ENCODE data around the gene CD40.
A peak's percentile ranks its signal among the peaks of the same experiment; 100 is the strongest.

Gene CD40

GRCh38 chr20:46129955-46130481, 11.9 kb downstream of the CD40 start:
- H3K4me2 ChIP-seq, result no peak overlapping the region
- peaks cover 71% of the 10 kb centered on the region for H3K27me3 ChIP-seq (ENCODE audit: insufficient read depth, low read depth)
- TF ChIP-seq CTCF (conservative IDR thresholded peaks at IDR 0.05; ENCODE audit: low read depth, low read length), result no peak
- no peaks in the 10 kb centered on the region for H3K36me3 ChIP-seq (ENCODE audit: insufficient read depth)
- no peaks in the 10 kb centered on the region for H3K79me2 ChIP-seq (ENCODE audit: insufficient read depth, low read depth)
- H3K4me1 ChIP-seq (ENCODE audit: low read depth, poor library complexity, severe bottlenecking), result peaks cover 3% of the 10 kb centered on the region
- H2AFZ ChIP-seq (ENCODE audit: low read depth), result no peak overlapping the region
- no peak overlapping the region for H3K4me3 ChIP-seq (IDR thresholded peaks at IDR 0.05; ENCODE audit: insufficient read depth, low read depth, low read length)
- no peaks in the 10 kb centered on the region for H4K20me1 ChIP-seq (ENCODE audit: insufficient read depth)
- no peak overlapping the region for H3K27ac ChIP-seq
- H3K9ac ChIP-seq, result no peak overlapping the region

- H3K27ac ChIP-seq, result no peak overlapping the region
- no peaks in the 10 kb centered on the region for H3K36me3 ChIP-seq (ENCODE audit: insufficient read depth)
- H4K20me1 ChIP-seq (ENCODE audit: insufficient read depth), result no peaks in the 10 kb centered on the region
- no peak overlapping the region for H3K4me3 ChIP-seq (IDR thresholded peaks at IDR 0.05; ENCODE audit: insufficient read depth, low read depth, low read length)
- peaks cover 3% of the 10 kb centered on the region for H3K4me1 ChIP-seq (ENCODE audit: low read depth, poor library complexity, severe bottlenecking)
- H2AFZ ChIP-seq (ENCODE audit: low read depth), result no peak overlapping the region
- TF ChIP-seq CTCF (conservative IDR thresholded peaks at IDR 0.05; ENCODE audit: low read depth, low read length), result no peak
- H3K79me2 ChIP-seq (ENCODE audit: insufficient read depth, low read depth), result no peaks in the 10 kb centered on the region
- no peak overlapping the region for H3K4me2 ChIP-seq
- H3K27me3 ChIP-seq (ENCODE audit: insufficient read depth, low read depth), result peaks cover 73% of the 10 kb centered on the region
- H3K9ac ChIP-seq, result no peak overlapping the region
Observed at GRCh38 chr20:46130534-46130933, 12.4 kb downstream of the CD40 start.

- Histone ChIP-seq H4K20me1 (ENCODE audit: insufficient read depth) (no peaks in the 10 kb centered on the region), H3K36me3 (ENCODE audit: insufficient read depth) (no peaks in the 10 kb centered on the region), H3K79me2 (ENCODE audit: insufficient read depth, low read depth) (no peaks in the 10 kb centered on the region), H3K4me3 (IDR thresholded peaks at IDR 0.05; ENCODE audit: insufficient read depth, low read depth, low read length) (no peak overlapping the region), H3K4me2 (no peak overlapping the region), H3K27me3 (ENCODE audit: insufficient read depth, low read depth) (peaks cover 74% of the 10 kb centered on the region), H3K9ac (no peak overlapping the region), H3K4me1 (ENCODE audit: low read depth, poor library complexity, severe bottlenecking) (peaks cover 3% of the 10 kb centered on the region), H2AFZ (ENCODE audit: low read depth) (no peak overlapping the region), H3K27ac (no peak overlapping the region)
- no peak for TF ChIP-seq CTCF (conservative IDR thresholded peaks at IDR 0.05; ENCODE audit: low read depth, low read length)
Observed at GRCh38 chr20:46131396-46131795, 13.3 kb downstream of the CD40 start.

DNA sequence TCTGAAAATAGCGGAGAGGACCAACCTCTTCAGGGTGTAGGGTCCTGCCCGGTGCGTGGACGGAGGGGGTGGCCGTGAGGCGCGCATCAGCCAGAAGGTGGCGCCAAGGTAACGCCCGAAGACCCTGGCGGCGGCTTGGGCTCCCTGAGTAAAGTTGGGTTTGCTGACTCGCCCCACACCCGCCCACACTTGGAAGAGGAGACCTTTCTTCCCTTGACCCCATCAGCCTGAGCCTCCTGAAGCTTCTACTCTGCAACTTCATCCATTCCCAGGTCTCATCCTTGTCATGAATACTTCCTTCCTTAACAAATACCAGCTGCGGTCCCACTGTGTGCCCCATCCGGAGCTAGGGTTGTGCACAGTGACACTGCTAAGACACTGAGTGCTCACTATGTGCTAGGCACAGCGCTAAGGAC, 14.6 kb downstream of the CD40 start:
- peaks cover 3% of the 10 kb centered on the region for H3K4me1 ChIP-seq (ENCODE audit: low read depth, poor library complexity, severe bottlenecking)
- no peak overlapping the region for H3K27ac ChIP-seq
- H3K9ac ChIP-seq, result no peak overlapping the region
- no peak overlapping the region for H3K4me3 ChIP-seq (IDR thresholded peaks at IDR 0.05; ENCODE audit: insufficient read depth, low read depth, low read length)
- no peaks in the 10 kb centered on the region for H4K20me1 ChIP-seq (ENCODE audit: insufficient read depth)
- peaks cover 67% of the 10 kb centered on the region for H3K27me3 ChIP-seq (ENCODE audit: insufficient read depth, low read depth)
- H3K79me2 ChIP-seq (ENCODE audit: insufficient read depth, low read depth), result no peaks in the 10 kb centered on the region
- no peaks in the 10 kb centered on the region for H3K36me3 ChIP-seq (ENCODE audit: insufficient read depth)
- TF ChIP-seq CTCF (conservative IDR thresholded peaks at IDR 0.05; ENCODE audit: low read depth, low read length), result peak; percentile 89
- H3K4me2 ChIP-seq, result no peak overlapping the region
- no peak overlapping the region for H2AFZ ChIP-seq (ENCODE audit: low read depth)

Data from KMS-11 (cell line).